ENCODE measurements around the gene TMEM259. TPM values are rescaled to one million over a fixed set of nuclear protein-coding genes. Genes with fewer than 3 reads are reported as not detected.
A peak's percentile ranks its signal among the peaks of the same experiment; 100 is the strongest.

Gene TMEM259
- total RNA-seq, 1 experiment from 2014 or later: 202 TPM

DNA sequence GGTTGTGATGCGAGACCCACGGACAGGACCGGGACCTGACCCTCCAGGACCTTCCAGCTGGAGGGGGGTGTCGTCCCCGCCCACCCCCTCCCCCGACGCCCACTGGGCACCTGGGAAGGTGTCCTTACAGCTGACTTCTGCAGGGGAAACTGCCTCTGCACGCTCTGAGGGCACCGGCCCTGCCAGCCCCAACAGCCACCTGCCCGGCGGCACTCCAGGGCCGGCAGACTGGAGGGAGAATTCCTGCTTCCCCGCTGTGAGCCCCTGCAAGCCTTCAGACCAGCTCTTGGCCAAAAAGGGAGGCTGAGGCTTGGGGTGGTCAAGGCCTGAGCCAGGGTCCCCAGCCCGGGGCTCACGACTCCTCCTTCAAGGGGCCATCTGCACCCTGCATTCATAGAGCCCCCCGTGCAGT, 6.7 kb upstream of the TMEM259 start (continued):
- TF ChIP-seq ZNF274 (IDR thresholded peaks at IDR 0.05; ENCODE audit: low read depth, low read length) (no peak), RAD21 (IDR thresholded peaks at IDR 0.05; ENCODE audit: low read depth) (no peak), POLR2A (IDR thresholded peaks at IDR 0.05; ENCODE audit: borderline replicate concordance, extremely low read depth, insufficient read depth, insufficient read length) (no peak), EZH2 (IDR thresholded peaks at IDR 0.05) (no peak)

DNA sequence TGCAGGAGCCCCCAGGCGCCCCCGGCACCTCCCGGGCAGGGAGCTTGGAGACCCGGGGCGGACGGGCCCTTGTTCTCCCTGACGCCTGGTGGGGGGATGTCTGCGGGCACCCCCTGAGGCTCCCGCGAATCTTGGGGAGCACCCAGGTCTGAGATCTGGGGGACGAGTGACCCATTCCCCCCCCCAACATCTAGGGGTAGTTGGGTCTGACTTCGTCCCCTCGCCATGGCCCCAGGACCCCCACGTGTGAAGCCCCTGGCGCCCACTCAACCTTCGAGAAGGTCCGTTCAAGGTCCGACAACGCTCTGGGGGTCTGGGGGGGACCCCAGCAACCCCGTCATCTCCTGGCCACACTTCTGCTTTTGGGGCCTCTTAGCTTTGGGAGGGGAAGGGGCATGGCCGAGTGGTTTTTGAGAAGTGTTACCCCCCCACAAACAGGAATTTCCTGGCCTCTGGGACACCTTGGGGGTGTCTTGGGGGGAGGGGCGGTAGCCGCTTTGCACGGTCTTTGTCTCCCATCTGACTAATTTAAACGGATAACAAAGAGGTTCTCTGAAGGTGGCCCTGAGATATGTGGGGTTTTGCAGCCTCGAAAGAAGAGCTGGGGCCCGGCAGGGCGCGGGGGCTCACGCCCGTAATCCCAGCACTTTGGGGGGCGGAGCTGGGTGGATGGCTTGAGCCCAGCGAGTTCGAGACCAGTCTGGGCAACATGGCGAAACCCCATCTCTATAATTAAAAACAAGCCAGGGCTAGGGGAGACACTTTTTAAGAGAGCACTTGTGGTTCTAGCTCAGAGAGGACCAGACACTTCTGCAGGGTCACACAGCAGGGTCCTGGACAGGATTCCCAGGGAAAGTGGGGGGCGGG, 6.1 kb upstream of the TMEM259 start:
- H3K9me2 ChIP-seq (ENCODE audit: insufficient read depth): no peaks in the 10 kb centered on the region
- no peak overlapping the region for H2AFZ ChIP-seq (ENCODE audit: low read depth, low read length, poor library complexity, severe bottlenecking)
- DNase-seq (ENCODE audit: low read depth, low spot score) (no peak), ATAC-seq (peak; percentile 5; the same call in 1 of the 2 replicates)
- no peaks in the 10 kb centered on the region for H3K9me3 ChIP-seq (ENCODE audit: control insufficient read depth in 1 of 2, insufficient read depth in 1 of 2, low read depth in 1 of 2, low read length in 2 of 2)
- H3K9ac ChIP-seq (ENCODE audit: low read length): peak overlapping the region; percentile 98
- H3K36me3 ChIP-seq (ENCODE audit: control insufficient read depth in 1 of 2, insufficient read depth in 2 of 2, low read length in 2 of 2): peaks cover 11 to 14% of the 10 kb centered on the region in 2 experiments; a peak in 3 of 4 replicates
- ChIA-PET CTCF (interaction anchor here (0.6 to 2.9 kb wide), 5 partner anchors 13 to 239 kb away, joined by 3 to 9 read pairs (median 3); partner anchors contain the start of gene ABCA7), RAD21 (ENCODE audit: low non-redundant PET in 1 of 2, low total read pairs in 2 of 2, uncharacterized antibody in 2 of 2, unreplicated experiment in 2 of 2) (interaction anchor here (0.6 to 1.5 kb wide), 6 partner anchors 13 to 242 kb away, joined by 3 to 7 read pairs (median 3); partner anchors contain the start of genes ABCA7 (in 1 of the 2) and CIRBP (in 1 of the 2)), POLR2A (interaction anchor here (1.1 to 7.3 kb wide), 4 partner anchors 14 to 242 kb away, joined by 3 to 85 read pairs (median 7); partner anchors contain the start of genes ABCA7 and CIRBP)
- TSS peak; percentile 87 for BruUV-seq (replicated peaks)
- H3K4me3 ChIP-seq (replicated peaks in 1 of 2; ENCODE audit: low read depth in 1 of 2, low read length in 2 of 2): peak overlapping the region; percentile 95 to 99
- TF ChIP-seq EZH2 (IDR thresholded peaks at IDR 0.05) (no peak), YY1 (IDR thresholded peaks at IDR 0.05; ENCODE audit: extremely low read depth, insufficient replicate concordance, low read depth, low read length) (no peak), CBX3 (IDR thresholded peaks at IDR 0.05; ENCODE audit: low read depth) (no peak), POLR2A (IDR thresholded peaks at IDR 0.05; ENCODE audit: borderline replicate concordance, extremely low read depth, insufficient read depth, insufficient read length) (no peak), EGR1 (IDR thresholded peaks at IDR 0.05; ENCODE audit: low read depth) (no peak), SRF (IDR thresholded peaks at IDR 0.05; ENCODE audit: low read depth) (no peak), POLR2AphosphoS5 (IDR thresholded peaks at IDR 0.05; ENCODE audit: low read depth, low read length) (no peak)
- TF ChIP-seq, protein P1, sequence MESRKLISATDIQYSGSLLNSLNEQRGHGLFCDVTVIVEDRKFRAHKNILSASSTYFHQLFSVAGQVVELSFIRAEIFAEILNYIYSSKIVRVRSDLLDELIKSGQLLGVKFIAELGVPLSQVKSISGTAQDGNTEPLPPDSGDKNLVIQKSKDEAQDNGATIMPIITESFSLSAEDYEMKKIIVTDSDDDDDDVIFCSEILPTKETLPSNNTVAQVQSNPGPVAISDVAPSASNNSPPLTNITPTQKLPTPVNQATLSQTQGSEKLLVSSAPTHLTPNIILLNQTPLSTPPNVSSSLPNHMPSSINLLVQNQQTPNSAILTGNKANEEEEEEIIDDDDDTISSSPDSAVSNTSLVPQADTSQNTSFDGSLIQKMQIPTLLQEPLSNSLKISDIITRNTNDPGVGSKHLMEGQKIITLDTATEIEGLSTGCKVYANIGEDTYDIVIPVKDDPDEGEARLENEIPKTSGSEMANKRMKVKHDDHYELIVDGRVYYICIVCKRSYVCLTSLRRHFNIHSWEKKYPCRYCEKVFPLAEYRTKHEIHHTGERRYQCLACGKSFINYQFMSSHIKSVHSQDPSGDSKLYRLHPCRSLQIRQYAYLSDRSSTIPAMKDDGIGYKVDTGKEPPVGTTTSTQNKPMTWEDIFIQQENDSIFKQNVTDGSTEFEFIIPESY (IDR thresholded peaks at IDR 0.05; ENCODE audit: extremely low read depth, insufficient replicate concordance, low read length): no peak
- TF ChIP-seq, protein P2, sequence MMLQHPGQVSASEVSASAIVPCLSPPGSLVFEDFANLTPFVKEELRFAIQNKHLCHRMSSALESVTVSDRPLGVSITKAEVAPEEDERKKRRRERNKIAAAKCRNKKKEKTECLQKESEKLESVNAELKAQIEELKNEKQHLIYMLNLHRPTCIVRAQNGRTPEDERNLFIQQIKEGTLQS (IDR thresholded peaks at IDR 0.05): no peak
- peaks cover 26 to 40% of the 10 kb centered on the region in 2 experiments for H3K4me1 ChIP-seq (ENCODE audit: control insufficient read depth in 1 of 2, insufficient read depth in 2 of 2, low read length in 2 of 2)
- H3K27me3 ChIP-seq (ENCODE audit: insufficient read depth, low read length): no peaks in the 10 kb centered on the region
- H4K20me1 ChIP-seq (ENCODE audit: insufficient read depth): no peaks in the 10 kb centered on the region
- intact Hi-C loops (cut with micrococcal nuclease): loop anchor here (2.0 to 10.0 kb wide), 3 partner anchors 14 to 218 kb away; partner anchors contain the start of genes ABCA7, ATP5F1D, GPX4 and MIDN
- H3K4me2 ChIP-seq (ENCODE audit: low read length): peak overlapping the region; percentile 96
- peaks cover 43% of the 10 kb centered on the region for H3K79me2 ChIP-seq (ENCODE audit: insufficient read depth, low read length)
- peak overlapping the region; percentile 99 for H3K27ac ChIP-seq (ENCODE audit: low read depth, low read length)

Measured in HCT116 (cell line).